Measurements from ENCODE around the gene DDIAS.

- TF ChIP-seq CTCF (IDR thresholded peaks at IDR 0.05) (no peak), POLR2A (IDR thresholded peaks at IDR 0.05) (no peak)
Measured at GRCh38 chr11:82855616-82856015, 45.9 kb upstream of the DDIAS start.
